Thyroid gland (tissue), 4 donors: Measurements from ENCODE around the gene MTHFS. TPM values are rescaled to one million over a fixed set of nuclear protein-coding genes. Genes with fewer than 3 reads are reported as not detected.

Source experiments
- DNase-seq, 2 donors: peaks; one replicate each; pipeline ENCODE4 v3.0.0-alpha.2; 2019
- H3K27ac ChIP-seq, 3 donors: fragments of 200-600 bp; sonication (generic); 1 replicate in 2 of 3; 2 replicates in 1 of 3; pipeline ENCODE4 v1.5.1; 2016 to 2019; ENCODE audit warnings: mild to moderate bottlenecking in 1 of 3, moderate library complexity in 1 of 3
- H3K27me3 ChIP-seq: fragments of 200-600 bp; sonication (generic); one replicate; pipeline ENCODE4 v1.5.1; 2019
- H3K36me3 ChIP-seq, 2 donors: fragments of 200-600 bp; sonication (generic); one replicate each; pipeline ENCODE4 v1.5.1; 2016 to 2019
- H3K4me1 ChIP-seq, 2 donors: fragments of 200-600 bp; sonication (generic); one replicate each; pipeline ENCODE4 v1.5.1; 2017 to 2019
- H3K4me3 ChIP-seq, 3 donors: fragments of 200-600 bp; sonication (generic); replicated peaks in 1 of 3; 1 replicate in 2 of 3; 2 replicates in 1 of 3; pipeline ENCODE4 v1.5.1; 2016; ENCODE audit warnings: mild to moderate bottlenecking in 1 of 3
- H3K9me3 ChIP-seq: fragments of 200-600 bp; sonication (generic); one replicate; pipeline ENCODE4 v1.5.1; 2017
- POLR2A ChIP-seq, 2 donors: fragments of 450-650 bp; IDR thresholded peaks; one replicate each; pipeline ENCODE4 v1.6.1; 2017; ENCODE audit warnings: antibody characterized with exemption in 2 of 2, mild to moderate bottlenecking in 2 of 2, moderate library complexity in 1 of 2
- WGBS, 2 donors: methylation state at CpG; one replicate each; pipeline ENCODE4 v1.1.5; 2017; 5-methylcytosine and 5-hydroxymethylcytosine counted together
- intact Hi-C: fragments of 100-400 bp; cut with DNase I; formaldehyde crosslinking; loops from one replicate; pipeline ENCODE4 v1.15.1; 2023
- total RNA-seq, 4 donors: library from RNA; depleted of rRNA; stranded (reverse); fragments of >200 nt; gene quantifications; one replicate each; pipeline ENCODE4 v1.2.3, GENCODE V29; 2016
- TF ChIP-seq, protein P1 (sequence below), 6 experiments: fragments of 200-600 bp in 3 of 6; fragments of 450-650 bp in 3 of 6; sonication (generic) in 3 of 6; IDR thresholded peaks; one replicate each; pipeline ENCODE4 v1.5.1; 2016 to 2019; ENCODE audit warnings: antibody characterized with exemption in 6 of 6, mild to moderate bottlenecking in 2 of 6, inconsistent platforms in 1 of 6, moderate library complexity in 1 of 6

The MTHFS gene
- total RNA-seq, 4 donors from 2014 or later = 18.2 to 29.5 (median 23.5) TPM

- WGBS, 2 donors = 95 to 97% methylated on average over 1 of the region's 1 CpG
- peaks cover 3 to 5% of the 10 kb centered on the region in 2 donors for H3K36me3 ChIP-seq
- intact Hi-C loops = loop anchor here (10.0 kb wide), 1 partner anchor 161 kb away; no protein-coding TSS in a partner anchor
These were observed 13.1 kb downstream of the MTHFS start for GRCh38 chr15:79883579-79884203.

GRCh38 chr15:79881668-79882067 lies 15.1 kb downstream of the MTHFS start:
- no peak overlapping the region for H3K4me3 ChIP-seq
- no peaks in the 10 kb centered on the region for H3K9me3 ChIP-seq
- intact Hi-C loops = loop anchor here (10.0 kb wide), 1 partner anchor 163 kb away; no protein-coding TSS in a partner anchor
- no peak for DNase-seq
- no peak overlapping the region for H3K27ac ChIP-seq
- H3K36me3 ChIP-seq = peaks cover 0 to 5% of the 10 kb centered on the region in 2 donors
- TF ChIP-seq, protein P1, sequence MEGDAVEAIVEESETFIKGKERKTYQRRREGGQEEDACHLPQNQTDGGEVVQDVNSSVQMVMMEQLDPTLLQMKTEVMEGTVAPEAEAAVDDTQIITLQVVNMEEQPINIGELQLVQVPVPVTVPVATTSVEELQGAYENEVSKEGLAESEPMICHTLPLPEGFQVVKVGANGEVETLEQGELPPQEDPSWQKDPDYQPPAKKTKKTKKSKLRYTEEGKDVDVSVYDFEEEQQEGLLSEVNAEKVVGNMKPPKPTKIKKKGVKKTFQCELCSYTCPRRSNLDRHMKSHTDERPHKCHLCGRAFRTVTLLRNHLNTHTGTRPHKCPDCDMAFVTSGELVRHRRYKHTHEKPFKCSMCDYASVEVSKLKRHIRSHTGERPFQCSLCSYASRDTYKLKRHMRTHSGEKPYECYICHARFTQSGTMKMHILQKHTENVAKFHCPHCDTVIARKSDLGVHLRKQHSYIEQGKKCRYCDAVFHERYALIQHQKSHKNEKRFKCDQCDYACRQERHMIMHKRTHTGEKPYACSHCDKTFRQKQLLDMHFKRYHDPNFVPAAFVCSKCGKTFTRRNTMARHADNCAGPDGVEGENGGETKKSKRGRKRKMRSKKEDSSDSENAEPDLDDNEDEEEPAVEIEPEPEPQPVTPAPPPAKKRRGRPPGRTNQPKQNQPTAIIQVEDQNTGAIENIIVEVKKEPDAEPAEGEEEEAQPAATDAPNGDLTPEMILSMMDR (IDR thresholded peaks at IDR 0.05) = no peak
- no peak for TF ChIP-seq POLR2A (IDR thresholded peaks at IDR 0.05)
- H3K4me1 ChIP-seq = no peaks in the 10 kb centered on the region
- H3K27me3 ChIP-seq = no peaks in the 10 kb centered on the region
- WGBS, 2 donors = 75 to 77% methylated on average over 3 of the region's 3 CpGs

More at GRCh38 chr15:79883579-79884203, 13.1 kb downstream of the MTHFS start:
- Histone ChIP-seq H3K27ac (no peak overlapping the region), H3K4me3 (no peak overlapping the region), H3K9me3 (no peaks in the 10 kb centered on the region), H3K27me3 (no peaks in the 10 kb centered on the region), H3K4me1 (no peaks in the 10 kb centered on the region)
- no peak for DNase-seq
- TF ChIP-seq, protein P1 (IDR thresholded peaks at IDR 0.05) = no peak
- TF ChIP-seq POLR2A (IDR thresholded peaks at IDR 0.05) = no peak

DNA sequence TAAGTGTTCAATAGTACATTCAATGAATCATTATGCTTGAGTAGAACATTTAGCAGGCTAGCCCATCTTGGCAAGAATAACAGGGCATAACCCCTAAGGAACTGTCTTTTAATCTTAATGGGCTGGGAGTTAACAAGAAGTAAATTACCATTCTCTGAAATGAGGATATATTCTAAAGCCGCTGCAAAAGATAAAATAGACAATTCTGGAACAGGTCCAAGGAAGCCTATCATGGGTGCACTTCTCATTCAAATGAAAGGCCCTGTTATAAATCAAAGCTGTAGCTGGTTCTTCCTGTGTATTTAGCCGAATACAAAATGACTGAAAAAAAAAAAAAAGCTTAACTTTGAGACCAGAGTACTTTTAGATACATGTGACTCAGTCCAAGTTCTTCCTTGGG lies 15.6 kb downstream of the MTHFS start:
- H3K36me3 ChIP-seq = peaks cover 0 to 5% of the 10 kb centered on the region in 2 donors
- TF ChIP-seq POLR2A (IDR thresholded peaks at IDR 0.05) = no peak
- TF ChIP-seq, protein P1 (IDR thresholded peaks at IDR 0.05) = no peak
- H3K4me3 ChIP-seq = no peak overlapping the region
- H3K27me3 ChIP-seq = no peaks in the 10 kb centered on the region
- no peaks in the 10 kb centered on the region for H3K4me1 ChIP-seq
- DNase-seq = no peak
- intact Hi-C loops = loop anchor here (10.0 kb wide), 1 partner anchor 164 kb away; no protein-coding TSS in a partner anchor
- H3K27ac ChIP-seq = no peak overlapping the region
- H3K9me3 ChIP-seq = no peaks in the 10 kb centered on the region
- 78 to 79% methylated on average over 2 of the region's 2 CpGs for WGBS, 2 donors

DNA sequence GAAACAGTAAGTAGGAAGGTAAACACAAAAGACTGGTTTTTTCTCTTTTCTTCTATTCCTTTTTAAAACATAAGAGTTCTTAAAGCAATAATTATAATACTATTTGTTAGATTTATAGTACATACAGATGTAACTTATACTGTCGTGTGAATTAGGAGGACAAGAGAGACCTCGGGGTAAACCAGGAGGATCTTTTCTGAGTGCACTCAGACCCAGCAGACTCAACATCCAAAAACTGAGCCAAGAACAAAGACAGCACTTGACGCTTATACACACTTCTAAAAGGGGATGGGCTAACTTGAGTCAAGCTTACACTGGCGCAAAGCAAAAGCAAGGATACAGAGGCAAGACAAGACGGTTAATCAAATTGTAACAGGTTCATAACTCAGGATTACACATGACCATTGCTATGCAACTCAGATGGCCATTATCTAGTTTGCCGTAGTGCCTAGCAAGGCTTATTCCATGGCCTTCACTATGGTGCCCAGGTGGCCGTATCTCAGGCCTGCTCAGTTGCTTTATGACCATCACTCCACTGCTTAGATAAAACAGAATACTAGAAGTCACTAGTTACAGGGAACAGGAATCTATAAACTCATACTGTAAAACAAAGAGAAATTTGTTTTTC lies 18.6 kb downstream of the MTHFS start:
- intact Hi-C loops = no loop called here

More for the DNA sequence above, 18.6 kb downstream of the MTHFS start:
- TF ChIP-seq POLR2A (IDR thresholded peaks at IDR 0.05) = no peak
- TF ChIP-seq, protein P1 (IDR thresholded peaks at IDR 0.05) = no peak
- Histone ChIP-seq H3K4me1 (no peaks in the 10 kb centered on the region), H3K9me3 (no peaks in the 10 kb centered on the region), H3K27me3 (no peaks in the 10 kb centered on the region), H3K36me3 (peaks cover 0 to 5% of the 10 kb centered on the region in 2 donors), H3K4me3 (no peak overlapping the region), H3K27ac (no peak overlapping the region)
- DNase-seq = no peak
- WGBS, 2 donors = 89 to 92% methylated on average over 7 of the region's 7 CpGs
